GM08714 (cell line): ENCODE data around the gene JAZF1.

ENCODE experiments used
- H3K4me3 ChIP-seq: fragments of 200-500 bp; sonication (Bioruptor generic); 2 replicates; pipeline ENCODE4 v1.5.1; 2014; ENCODE audit warnings: mild to moderate bottlenecking, low read length, inconsistent platforms
- ZNF274 ChIP-seq: IDR thresholded peaks from 2 replicates; pipeline ENCODE4 v1.6.1; 2012; ENCODE audit warnings: mild to moderate bottlenecking, low read depth, low read length

JAZF1 gene

DNA sequence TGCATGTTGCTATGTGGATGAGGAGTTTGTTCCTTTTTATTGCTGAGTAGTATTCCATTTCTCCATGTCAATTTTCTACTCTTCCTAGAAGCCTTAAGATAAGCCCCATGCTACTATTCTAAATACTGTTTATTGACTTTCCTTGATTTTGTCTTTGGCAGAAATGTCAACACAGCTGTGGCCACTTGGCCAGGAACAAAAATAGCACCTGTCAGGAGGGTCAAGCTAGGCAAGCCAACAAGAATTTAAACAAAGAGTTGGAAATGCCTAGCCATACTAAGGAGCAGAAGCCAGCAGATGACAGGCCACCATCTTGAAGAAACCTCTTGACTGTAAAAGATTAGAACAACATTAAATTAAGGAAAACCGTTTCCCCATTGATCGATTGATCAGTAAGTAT, 34.7 kb downstream of the JAZF1 start:
- H3K4me3 ChIP-seq = no peak overlapping the region
- no peak for TF ChIP-seq ZNF274

DNA sequence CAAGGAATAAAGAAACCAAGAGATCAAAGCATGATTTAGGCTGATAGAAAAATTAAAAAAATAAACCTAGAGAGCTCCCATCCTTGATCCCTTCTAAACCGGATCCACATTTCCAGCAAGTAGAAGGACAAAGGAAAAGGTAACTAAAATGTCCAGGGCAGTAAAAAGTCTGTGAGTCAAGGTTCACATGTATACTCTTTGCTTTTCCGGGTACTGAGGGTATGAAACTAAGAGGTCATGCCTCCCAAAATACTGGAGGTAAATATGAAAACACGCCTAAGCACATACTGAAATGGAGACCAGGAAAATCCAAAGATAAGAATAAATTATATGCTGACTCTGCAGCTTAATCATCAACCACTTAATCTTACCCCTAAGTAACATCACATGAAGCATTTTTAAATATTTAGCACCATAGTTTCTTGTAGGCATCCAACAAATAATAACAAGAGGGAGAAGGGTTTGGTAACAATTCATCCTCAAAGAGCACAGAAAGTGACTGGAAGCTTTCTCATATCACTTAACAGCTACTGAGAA, 35.4 kb downstream of the JAZF1 start:
- TF ChIP-seq ZNF274 = no peak
- no peak overlapping the region for H3K4me3 ChIP-seq

DNA sequence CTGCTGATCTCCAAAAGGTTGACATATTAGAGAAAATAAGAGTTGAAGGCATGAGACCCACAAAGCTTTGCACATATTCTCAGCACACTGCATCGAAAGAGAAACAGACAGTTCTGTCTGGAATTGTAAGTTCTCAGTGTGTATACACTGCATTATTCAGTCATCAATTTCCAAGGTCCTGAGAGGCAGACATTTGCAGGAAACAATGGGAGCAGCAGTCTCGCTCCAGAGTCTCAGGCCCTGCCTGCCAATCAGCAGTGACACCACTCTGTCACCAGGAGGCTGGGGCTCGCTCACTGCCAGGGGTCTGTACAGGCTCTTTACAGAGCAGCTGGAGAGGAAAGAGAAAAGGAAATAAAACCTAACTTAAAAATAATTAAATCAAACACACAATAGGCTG, 36.3 kb downstream of the JAZF1 start:
- H3K4me3 ChIP-seq = no peak overlapping the region
- no peak for TF ChIP-seq ZNF274

DNA sequence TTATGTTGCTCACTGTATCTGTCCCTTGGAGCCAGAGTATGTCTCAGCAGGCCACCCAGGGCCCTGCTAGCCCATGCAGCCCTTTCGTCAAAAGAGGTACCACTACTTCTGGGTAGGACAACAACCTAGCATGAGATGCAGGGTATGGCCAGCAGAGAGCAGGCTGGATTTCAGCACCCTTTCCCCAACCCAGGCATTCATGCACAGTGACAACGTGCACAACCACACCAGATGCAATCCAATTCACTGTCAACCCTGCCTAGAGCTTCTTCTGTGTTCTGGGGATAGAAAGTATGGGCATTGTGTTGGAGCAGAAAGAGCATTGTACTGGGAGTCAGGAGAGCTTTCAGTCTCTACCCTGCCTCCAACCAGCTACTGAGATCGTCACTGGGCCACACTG, 37.9 kb downstream of the JAZF1 start:
- no peak for TF ChIP-seq ZNF274

DNA sequence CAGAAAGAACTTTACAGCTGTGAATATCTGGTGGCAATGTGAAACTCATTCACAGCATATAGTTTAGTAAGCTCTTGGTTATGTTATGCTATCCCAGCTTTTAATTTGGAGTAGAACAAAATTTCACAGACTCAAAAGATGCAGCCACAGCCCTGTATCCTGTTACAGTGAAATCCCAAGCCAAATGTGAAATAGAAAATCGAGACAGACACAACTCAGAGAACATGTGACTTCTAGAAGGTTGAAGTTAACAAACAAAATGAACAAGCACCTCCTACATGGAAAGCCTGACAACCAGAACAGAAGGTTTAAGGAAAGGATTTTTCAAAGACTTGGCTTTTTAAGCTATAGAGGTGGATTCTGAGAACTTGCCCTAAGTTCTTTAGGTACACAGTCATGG, 39.6 kb downstream of the JAZF1 start:
- no peak overlapping the region for H3K4me3 ChIP-seq
- no peak for TF ChIP-seq ZNF274

More for the DNA sequence above, 37.9 kb downstream of the JAZF1 start:
- no peak overlapping the region for H3K4me3 ChIP-seq

DNA sequence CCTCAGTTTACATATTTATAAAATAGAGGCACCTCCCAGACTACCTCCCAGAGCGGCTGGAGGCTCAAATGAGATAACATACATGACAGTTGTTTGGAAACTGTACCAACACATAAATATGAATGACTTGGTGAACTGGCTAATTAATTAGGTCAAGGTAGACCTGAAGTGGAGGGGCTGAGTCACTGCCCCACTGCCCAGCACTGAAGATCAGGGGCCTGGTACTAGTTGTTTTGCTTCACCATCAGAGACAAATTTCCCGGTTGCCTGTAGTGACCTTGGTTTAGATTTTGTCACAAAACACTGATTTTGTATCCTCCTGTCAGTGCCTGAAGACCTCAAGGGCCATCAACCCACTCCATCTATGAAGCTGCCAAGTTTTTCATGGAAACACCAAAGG, 41.8 kb downstream of the JAZF1 start:
- no peak for TF ChIP-seq ZNF274
- H3K4me3 ChIP-seq = no peak overlapping the region

DNA sequence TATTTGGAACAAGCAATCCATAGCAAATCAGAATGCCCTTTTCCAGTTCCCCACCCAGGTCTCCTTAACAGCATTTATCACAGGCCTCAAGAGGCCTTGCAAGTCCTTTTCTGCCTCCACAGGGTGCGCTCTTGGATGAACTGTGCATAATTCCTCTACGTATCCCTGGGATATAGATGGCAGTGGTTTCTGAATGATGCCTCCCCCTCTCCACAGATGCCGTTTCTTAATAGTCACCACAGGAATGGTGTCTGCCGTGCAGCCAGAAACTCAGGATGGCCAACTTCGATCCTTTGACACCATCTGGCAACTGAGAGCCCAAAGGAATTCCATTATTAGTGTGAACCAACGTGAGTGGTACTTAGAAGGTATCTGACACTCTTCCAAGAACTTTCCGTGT, 43.1 kb downstream of the JAZF1 start:
- no peak for TF ChIP-seq ZNF274
- H3K4me3 ChIP-seq = no peak overlapping the region

DNA sequence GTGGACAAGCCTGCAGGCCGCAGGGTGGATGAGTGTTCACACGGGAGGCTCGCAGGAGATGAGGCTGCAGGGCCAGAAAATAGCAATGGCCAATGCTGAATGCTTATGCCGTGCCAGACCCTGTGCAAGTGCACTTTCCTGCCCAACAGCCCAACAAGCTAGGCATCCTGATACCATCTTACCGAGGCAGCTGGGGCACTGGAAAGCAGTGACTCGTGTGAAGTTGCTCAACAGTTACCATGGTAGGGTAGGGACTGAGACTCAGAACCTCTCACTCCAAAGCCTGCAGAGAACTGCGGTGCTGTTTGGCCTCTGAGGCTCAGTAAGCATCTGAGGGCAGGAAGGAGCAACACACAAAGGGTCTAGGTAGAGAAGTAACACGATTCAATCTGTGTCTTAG, 43.7 kb downstream of the JAZF1 start:
- TF ChIP-seq ZNF274 = no peak
- no peak overlapping the region for H3K4me3 ChIP-seq

DNA sequence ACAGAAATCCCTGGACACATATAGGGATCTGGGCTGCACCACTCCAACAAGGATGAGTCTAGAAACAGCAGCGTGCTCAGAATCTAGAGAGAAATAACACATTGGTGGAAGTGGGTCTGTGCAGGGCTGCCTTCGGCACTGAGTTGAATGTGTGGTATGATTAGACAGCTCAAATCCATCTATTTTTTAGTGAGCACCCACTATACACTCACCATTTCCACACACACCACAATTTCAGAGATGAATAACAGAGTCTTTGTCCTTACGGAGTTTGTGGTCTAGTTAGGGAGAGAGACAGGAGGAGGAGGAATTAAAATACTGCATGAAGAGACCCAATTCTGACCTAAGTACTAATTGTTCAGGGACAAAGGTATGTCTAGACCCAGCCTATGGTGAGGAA, 44.2 kb downstream of the JAZF1 start:
- H3K4me3 ChIP-seq = no peak overlapping the region
- no peak for TF ChIP-seq ZNF274

DNA sequence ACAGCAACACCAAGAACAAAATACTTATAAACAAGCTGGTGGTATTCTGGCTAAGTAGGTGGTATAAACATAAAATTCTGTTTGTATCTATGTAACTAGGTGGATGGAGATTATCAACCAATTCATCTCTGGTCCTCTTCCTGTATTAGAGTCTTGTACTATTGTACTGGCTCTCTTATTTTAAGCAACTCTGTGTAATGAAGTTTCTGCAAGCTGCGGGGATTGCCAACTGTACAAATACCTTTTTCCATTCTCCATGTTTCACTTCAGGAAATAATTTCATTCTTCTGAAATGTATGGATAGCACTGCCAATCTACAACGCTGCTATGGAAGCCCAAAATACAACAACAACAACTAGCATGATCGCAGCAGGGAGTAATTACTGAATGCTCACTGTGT, 44.8 kb downstream of the JAZF1 start:
- TF ChIP-seq ZNF274 = no peak
- no peak overlapping the region for H3K4me3 ChIP-seq

DNA sequence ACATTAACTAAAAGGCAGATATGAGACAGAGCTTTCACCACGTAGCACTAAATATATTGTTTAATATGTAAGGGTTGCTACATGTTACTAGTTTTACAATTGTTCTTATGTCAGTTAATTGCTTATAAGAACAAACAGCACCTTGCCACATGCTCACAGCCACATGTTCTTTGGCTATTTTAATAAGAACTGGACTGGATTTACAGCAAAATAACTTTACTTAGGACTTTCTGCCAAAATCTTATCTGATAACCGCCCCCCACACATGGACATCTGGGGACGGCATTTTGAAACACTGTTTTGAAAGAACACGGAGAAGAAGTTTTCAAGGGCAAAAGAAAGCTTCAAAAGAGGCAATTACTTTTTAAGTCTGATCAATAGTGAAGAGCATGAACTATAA, 45.3 kb downstream of the JAZF1 start:
- TF ChIP-seq ZNF274 = no peak
- H3K4me3 ChIP-seq = no peak overlapping the region

DNA sequence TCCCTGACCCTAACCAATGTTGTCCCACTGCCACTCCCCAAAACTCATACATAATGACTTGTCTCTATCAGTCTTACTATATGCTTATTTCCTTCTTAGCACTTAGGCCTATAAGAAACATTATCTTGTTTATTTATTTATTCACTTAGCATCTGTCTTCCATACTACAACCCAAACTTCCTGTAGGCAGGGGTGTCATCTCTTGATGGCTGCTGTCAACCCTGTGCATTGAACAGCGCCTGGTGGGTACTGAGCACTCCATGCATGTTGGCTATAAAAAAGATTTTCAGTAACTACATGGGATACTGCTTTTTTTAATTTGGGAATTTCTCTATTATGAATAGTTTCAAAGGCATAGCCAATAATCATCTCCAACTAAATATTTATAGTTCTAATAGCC, 46.7 kb downstream of the JAZF1 start:
- no peak overlapping the region for H3K4me3 ChIP-seq
- no peak for TF ChIP-seq ZNF274

DNA sequence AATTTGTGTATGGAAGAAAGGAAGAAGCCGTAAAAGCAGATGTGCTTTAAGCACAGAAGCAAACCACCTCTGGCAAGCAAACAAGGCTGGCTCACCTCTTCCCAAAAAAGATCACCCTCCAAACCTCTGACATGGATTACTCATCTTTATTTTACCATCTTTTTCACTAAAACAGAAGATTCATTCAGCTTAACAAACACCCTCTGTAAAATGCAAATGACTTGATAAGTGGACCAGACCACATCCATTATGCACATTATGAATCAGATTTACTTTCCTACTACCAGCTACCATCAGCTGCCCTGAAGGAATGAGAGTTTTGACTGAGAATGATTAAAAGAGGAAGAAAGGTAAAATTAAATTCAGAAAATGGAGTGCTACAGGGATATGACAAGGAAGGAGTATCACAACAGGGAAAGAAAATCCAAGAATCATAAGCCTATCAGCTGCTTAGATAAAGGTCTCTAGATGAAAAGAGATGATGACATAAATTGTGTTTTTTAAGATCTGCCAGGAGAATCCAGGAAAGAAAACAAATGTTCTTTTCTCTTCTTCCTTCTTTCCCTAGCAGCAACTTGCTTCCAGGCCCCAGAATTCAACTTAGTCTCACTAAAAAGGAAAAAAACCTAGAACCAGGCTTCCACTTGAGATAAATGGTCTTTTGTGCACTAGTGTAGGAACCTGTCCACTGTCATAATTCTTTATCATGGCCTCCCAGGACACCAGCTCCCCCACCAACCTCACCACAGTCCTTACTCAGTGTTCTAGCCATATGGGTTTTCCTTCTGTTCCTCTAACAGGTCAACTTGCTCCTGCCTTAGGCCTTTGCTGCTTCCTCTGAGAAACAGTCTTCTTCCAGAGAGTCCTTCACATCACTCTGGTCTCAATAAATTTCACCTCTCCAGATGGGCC, 47.4 kb downstream of the JAZF1 start:
- no peak for TF ChIP-seq ZNF274
- H3K4me3 ChIP-seq = no peak overlapping the region

DNA sequence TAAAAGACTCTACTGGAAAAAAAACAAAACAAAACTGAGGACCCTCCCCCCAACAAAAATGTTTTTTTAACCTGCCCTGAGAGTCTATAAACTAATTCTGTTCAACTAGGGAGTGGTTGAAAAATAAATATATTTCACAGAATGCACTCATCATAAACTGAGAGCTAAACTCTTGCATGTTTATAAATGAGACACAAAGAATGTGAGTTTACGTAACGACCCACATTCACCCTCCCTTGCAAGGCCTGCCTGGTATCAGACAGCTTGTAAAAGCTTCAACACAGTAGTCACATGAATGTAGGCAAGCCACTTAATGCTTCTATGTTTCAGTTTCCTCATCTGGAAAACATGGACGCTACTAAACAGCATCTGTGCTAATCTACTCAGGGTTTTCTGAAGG, 50.3 kb downstream of the JAZF1 start:
- no peak for TF ChIP-seq ZNF274

DNA sequence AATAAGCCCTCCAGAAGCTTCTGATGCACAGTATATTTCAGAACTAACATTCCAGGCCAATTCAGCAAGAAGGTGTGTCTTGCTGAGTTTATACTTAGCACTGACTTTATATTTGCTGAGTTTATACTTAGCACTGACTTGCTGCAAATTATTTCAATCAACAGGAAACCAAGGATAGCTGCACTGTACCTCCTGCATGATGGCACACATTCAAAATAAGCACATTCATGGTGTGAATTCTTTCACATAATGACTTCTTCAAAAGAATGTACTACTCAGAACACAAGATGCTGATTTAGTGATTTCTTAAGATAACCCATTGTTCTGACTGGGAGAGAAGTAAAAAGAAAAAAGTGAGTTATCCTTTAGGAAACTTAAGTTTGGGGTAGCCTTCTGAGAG, 52.0 kb downstream of the JAZF1 start:
- no peak overlapping the region for H3K4me3 ChIP-seq
- TF ChIP-seq ZNF274 = no peak

More for the DNA sequence above, 50.3 kb downstream of the JAZF1 start:
- no peak overlapping the region for H3K4me3 ChIP-seq
